ENCODE data around the gene CLEC4G.

CLEC4G gene

DNA sequence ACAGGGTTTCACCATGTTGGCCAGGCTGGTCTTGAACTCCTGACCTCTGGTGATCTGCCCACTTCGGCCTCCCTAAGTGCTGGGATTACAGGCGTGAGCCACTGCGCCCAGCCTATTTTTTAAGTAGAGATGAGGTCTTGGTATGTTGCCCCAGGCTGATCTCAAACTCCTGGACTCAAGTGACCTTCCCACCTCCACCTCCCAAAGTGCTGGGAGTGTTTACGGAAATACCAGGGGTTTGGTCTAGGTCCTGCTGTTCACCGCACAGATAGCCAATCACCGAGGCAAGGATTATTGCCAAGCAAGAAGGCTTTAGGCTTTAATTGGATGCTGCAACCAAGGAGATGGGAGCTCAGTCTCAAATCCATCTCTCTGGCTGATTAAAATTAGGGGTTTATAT lies 11.6 kb downstream of the CLEC4G start:
- no peak for DNase-seq

DNA sequence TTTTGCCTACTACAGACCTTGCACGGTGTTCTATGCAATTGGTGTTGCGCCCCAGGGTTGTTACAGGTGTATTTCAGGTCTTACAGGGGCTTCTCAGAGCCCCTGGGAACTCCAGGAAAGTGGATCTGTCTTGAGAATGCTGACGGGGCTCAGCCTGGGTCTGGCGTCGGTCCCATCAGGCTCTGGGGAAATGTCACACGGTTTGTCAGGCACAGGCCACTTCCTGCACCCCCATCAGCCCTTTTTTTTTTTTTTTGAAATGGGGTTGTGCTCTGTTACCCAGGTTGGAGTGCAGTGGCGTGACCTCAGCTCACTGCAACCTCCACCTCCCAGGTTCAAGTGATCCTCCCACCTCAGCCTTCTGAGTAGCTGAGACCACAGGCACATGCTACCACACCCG lies 13.2 kb downstream of the CLEC4G start:
- no peak for DNase-seq

DNA sequence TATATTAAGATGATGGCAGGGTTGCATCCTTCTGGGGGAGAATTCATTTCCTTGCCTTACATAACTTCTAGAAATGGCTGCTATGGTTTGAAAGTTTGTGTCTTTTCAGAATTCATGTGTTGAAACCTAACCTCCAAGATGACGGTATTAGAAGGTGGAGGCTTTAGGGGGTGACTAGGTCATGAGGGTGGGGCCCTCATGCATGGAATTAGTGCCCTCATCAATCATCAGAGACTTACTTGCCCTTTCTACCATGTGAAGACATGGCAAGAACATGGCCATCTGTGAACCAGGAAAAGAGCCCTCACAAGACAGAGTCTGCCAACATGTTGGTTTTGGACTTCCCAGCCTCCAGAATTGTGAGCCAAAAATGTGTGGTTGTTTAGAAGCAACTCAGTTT lies 15.1 kb downstream of the CLEC4G start:
- DNase-seq, result no peak

DNA sequence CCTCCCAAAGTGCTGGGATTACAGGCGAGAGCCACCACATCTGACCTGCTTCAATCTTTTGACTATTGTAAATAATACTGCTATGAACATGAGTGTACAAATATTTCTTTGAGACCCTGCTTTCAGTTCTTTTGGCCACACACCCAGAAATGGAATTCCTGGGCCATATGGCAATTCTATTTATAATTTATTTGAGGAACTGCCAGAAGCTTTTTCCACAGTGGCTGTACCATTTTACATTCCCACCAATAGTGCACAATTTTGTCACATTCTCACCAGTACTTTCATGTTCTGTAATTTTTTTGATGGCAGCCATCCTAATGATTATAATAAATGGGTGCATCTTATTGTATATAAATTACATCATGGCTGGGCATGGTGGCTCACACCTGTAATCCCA lies 16.2 kb downstream of the CLEC4G start:
- DNase-seq, result no peak

DNA sequence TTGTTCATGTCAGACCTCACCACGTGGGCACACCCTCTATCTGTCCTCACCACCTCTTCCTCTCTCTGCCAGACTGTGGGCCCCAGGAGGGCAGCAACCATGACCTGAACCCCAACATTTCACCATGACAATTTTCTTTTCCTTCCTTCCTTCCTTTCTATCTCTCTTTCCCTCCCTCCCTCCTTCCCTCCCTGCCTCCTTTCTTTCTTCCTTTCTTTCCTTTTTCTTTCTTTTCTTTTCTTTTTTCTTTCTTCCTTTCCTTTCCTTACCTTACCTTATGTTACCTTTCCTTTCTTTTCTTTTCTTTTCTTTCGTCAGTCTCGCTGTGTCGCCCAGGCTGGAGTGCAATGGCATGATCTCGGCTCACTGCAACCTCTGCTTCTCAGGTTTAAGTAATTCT lies 21.3 kb downstream of the CLEC4G start:
- no peak for DNase-seq

DNA sequence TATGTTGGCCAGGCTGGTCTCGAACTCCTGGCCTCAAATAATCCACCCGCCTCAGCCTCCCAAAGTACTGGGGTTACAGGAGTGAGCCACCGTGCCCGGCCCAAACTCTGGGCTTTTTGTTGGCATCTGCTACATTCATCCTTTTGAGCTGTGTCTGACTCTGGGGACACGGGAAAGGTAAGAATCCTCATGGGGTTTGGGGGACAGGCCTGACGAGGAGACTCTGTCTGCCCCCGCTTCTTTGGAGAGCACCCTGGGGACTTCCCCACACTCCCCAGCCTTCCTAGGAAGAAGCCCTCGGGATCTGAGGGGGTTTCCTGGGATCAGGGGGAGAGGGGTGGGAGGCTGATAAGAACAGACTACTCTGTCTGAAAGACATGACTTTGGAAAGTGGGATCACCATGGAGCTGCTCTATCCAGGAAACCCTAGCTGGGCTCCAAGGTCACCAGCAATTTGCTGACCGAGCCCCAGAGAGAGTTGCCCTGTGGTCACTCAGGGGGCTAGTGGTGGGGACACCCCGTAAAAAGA lies 21.9 kb downstream of the CLEC4G start:
- DNase-seq, result no peak

DNA sequence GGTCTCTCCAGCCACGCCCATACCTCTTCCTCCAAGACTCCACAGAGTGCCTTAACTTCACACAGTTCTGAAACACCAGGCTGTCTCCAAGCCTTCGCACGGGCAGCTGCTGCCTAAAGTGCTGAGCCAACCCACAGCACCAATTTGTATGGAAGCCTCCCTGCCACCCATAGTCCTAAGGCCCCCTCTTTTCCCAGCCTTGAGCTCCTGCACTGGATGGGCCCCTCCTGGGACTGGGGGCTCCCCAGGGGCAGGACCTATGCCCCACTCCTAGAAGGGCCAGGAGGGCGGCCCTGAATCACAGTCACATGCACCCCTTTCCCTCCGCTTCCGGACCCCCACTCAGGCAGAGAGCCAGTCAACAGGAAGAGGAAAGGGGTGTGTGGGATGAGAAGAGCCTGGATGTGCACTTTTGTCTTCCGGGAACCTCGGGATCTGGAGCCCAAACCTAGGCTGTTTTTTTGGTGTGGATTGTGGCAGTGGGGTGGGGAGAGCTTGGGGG lies 24.9 kb downstream of the CLEC4G start:
- no peak for DNase-seq

DNA sequence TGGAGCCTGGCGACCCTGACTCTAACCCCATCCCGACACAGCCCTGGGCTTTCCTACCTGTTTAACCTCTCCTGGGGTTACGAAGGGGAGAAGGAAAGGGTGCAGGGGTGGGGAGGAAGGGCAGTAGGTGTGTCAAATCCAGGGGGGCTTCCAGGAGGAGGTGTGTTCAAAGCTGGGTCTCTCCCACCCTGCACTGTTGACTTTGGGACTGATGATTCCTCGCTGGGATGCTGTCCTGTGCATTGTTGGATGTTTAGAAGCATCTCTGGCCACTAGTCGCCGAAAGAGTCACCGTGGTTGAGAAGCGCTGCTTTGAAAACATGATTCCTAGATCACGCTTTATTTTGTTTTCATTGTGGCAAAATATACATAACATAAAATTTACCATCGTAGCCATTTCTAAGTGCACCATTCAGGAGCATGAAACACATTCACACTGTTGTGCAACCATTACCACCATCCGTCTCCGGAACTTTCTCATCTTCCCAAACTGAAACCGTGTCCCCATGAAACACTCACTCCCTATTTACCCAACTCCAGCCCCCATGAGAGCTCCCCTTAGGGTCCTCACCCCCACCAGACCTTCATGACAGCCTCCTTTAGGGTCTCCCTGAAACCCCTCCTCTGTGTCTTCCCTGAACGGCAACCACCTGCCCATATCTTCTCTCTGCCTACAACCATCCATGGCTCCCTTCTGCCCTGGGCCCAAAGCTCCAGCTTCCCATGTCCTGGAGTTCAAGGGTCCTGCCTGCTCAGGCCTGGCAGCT lies 25.5 kb downstream of the CLEC4G start:
- DNase-seq, result no peak

DNA sequence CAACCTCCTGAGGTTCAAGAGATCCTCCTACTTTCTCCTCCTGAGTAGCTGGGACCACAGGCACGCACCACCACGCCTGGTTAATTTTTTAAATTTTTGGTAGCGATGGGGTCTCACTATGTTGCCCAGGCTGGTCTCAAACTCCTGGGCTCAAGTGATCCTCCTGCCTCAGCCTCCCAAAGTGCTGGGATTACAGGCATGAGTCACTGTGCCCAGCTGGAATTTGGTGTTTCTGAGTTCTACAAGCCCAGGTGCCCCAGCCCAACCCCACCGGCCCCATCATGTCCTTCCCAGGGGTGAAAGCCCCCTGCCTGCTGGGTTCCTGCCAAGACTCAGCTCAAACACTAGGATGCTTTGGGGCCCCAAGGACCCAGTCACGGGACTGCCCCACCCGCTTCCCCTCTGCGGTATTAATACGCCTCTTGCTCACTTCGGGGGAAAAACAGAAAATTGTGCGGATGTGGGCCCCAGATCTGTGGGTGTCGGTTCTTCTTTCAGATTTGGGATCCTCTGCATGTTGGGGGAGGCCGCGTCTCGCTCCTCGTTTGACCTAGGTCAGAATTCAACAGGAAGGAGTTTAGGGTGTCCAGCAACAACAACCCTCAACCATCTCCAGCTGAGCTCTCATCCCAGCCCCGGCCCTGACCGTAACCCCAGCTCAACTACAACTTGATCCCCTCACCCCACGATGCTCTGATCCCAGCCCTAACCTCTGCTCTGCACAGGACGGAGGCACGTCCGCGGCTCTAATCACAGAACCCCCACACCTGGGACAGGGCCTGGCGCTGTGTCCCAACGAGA lies 26.3 kb downstream of the CLEC4G start:
- peak; percentile 76 for DNase-seq

DNA sequence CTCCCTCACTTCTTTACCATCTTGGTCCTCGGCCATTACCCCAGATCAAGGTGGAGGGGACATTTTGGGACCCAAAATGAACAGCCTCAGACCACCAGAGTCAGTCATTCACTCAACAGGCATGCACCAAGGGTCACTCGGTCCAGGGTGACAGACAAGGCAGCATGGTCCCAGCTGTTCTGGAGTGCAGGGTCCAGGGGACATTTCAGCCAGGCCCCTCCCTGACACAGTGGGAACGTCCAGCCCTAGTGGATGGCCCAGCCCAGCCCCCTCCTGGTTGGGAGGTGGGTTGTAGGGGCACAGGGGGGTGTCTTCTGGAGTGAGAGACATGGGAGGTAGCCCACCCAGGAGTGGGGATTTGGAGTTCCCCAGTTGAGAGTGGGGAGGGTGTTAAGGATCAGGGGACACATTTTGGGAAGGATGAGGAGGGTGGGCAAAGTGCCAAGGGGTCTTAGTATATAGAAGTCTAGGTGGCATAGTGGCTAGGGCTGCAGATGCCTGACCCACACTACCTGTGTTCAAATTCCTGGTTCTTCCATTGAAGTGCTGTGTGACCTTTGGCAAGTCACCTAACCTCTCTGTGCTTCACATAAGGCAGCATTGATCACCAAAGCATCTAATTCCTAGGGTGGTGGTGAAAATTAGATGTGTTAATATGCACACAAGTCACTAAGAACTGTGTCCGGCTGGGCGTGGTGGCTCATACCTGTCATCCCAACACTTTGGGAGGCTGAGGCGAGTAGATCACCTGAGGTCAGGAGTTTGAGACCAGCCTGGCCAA lies 27.4 kb downstream of the CLEC4G start:
- no peak for DNase-seq

DNA sequence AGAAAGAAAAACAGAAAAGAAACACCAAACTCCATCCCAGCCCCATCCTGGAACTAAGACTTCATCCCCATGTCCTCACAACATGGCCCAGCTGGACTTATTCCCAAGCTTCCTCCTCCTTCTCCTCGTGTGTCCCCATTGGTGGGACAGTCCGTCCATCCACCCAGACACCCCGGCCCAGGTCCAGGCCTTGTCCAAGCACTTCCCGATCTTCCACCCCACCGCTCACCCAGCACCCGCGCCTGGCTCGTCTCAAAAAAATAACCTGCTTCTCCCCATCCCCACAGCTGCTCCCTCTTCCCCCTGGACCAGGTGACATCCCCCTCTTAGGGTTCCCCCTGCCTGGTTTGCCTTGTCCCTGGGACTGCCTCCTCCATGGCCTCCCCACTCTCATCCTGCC lies 28.6 kb downstream of the CLEC4G start:
- no peak for DNase-seq

DNA sequence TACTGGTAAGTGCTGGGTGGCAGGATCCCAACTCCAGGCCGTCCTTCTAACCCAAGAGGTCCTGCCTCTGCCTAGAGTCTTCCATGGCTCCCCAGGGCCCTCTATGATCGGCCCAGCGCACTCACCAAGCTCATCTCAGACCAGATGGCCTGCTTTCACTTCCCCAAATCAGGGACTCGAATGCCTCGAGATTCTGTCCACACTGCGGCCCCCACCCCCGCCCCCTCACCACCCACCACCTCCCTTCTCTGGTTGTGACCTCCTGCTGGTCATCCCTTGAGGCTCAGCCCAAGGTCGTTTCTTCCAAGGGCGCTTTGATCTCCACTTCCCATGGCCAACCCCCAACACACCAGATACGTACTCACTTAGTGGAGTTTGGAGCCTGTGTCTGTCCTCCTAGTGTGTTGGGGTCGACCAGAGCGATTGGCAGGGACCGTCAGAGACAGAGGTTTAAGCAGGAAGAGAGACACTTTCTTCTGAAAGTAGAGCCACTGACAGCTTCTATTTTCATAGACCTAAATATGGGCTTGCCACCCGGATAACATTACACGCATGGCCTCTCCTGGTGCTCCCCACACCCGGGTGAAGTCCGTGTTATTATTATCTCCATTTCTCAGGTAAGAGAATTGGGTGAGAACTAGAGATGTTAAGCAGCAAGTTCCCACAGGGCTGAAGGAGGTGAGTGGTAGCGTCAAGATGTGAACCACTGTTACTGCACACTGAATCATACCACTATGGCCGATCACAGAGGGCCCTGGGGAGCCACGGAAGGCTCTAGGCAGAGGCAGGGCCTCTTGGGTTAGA lies 30.1 kb downstream of the CLEC4G start, which contains the start of gene FCER2:
FCER2 (minus strand) TSS at position 478 of the 804 bp plus-strand sequence. CDS start 2,371 bp downstream, outside the sequence.
- no peak for DNase-seq

DNA sequence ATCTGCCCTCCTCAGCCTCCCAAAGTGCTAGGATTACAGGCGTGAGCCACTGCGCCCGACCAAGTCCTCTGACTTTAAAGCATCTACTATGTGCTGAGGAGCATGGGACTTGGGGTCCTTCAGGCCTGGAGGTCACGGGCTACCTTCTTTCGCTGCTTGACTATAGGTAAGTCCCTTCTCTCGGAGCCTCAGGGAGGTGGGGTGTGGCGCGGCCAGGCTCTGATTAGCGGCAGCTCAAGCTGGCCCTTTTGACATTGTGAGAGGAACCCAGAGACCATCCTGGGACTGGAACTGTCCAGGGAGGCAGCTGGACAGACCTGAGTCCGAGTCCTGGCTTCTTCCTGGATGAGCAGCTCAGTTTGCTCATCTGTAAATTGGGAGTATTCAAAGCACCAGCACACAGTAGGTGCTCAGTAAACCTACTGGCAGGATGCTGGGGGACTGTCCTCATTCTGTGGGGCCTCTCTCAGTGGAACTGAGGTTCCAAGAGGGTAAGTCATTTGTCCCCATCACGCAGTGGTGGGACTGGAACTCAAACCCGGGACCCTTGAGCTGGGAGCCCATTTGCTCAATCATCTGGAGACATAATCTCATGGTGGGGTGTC lies 30.8 kb downstream of the CLEC4G start:
- DNase-seq, result no peak

DNA sequence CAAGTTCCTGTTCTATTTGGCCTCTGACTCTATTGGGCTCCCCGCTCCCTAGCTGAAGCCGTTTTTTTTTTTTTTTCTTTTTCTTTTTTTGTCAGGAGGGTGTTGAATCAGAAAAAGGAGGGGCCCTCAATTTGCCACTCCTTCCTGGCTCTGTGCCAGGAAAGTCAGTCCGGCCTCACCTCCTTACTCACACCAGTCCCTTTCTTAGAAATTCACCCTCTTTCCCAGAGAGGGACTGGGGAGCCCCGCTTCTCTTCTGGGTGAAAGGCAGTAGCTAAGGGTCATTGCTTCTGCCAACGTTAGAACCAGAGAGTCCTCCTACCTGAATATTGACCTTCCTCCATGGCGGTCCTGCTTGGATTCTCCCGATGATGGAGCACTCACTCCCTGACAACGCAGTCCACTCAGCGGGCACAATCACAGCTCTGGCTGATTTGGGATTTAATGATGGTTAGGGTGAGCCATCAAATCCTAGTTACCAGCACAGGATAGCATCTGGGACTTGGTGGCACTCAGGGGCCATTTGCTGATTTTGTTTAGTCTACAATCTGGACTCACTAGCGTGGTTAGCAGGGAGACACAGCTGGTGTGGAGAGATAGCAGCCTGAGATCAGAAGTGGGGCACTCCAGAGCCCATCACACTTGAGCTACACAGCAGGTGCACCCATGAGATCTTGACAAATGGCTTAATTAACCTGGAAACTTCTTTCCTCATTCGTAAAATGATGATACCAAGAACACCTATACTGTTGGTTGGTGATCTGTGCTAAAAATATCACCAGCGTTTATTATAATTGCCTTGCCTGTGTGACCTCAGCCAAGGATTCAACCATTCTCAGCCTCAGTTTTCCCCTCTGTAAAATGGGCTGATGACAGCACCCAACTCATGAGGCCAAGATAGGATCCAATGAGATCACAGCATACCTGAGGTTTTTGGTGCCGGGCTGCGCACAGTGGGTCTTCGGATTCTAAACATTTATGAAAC lies 32.2 kb downstream of the CLEC4G start:
- no peak for DNase-seq

DNA sequence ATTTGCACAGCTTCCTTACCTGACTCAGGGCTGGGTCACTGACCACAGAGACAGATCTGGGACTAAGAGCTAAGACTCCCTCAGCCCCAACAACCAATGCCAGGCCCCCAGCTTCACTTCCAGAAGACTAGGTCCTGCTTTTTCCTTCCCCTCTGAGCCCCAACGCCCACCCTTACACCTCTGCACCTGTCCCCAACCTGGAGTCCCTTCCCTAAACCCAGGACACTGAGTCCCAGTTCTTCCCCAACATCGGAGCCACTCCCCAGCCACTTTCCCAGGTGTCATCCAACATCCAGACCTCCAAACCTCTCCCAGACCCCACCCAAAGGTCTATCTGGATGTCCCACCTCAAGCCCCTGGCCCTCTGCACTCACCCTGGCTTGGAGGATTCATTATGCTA lies 32.9 kb downstream of the CLEC4G start:
- no peak for DNase-seq

DNA sequence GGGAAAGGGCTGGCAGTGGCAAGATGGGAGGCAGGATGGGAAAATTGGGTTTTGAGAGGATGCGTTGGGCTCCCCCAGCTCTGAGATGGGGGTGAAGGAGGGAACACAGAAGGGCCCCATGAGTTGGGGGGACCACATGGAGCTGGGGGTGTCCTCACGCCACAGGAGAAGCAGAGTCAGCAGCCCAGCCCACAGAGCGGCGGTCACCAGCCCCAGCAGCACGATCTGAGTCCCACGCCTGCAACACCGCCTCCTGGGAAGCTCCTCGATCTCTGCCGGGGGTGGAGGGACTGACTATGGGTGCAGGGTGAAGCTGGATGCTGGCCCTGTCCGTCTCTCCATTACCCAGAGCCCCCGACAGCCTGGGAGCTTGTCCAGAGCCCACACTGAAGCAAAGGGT lies 33.3 kb downstream of the CLEC4G start:
- no peak for DNase-seq

DNA sequence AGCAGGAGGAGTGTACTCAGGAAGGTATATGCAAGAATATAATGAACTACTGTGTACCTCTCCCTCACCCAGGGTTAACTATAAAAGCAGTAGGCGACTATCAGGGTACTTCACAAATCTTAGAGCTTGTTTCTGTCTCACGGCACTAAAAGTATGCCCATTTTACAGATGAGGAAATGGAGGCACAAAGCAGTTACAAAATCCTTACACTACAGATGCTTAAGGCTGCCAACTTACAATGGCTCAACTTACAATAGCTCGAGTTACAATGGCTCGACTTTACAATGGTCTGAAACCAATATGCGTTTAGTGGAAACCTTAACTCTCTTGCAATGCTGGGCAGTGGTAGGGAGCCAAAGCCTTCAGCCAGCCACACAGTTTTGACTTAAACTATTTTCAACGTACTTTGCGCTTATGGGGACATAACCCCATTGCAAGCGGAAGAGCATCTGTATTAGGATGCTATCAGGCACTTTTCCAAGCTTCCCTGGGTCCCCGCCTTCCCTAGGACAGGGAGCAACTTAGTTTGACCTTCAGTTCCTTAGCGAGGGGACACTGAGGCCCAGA lies 34.1 kb downstream of the CLEC4G start:
- no peak for DNase-seq

DNA sequence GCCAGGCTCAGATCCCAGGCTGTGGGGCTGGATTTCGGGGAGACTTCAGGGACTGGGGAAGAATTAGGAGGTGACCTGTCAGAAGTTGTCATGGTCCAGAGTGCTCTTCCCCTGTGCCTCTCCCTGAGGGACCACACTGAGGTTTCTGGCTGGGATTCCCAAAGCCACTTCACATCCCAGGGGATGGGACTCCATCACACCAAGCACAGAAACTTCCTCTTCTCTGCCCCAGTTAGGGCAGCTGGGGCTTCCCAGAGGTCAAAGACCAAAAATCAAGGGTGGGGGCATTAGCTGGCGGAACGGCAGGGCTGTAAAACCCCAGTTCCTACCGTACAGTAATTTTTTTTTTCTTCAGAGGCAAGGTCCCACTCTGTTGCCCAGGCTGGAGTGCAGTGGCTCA lies 37.4 kb downstream of the CLEC4G start:
- DNase-seq, result no peak

DNA sequence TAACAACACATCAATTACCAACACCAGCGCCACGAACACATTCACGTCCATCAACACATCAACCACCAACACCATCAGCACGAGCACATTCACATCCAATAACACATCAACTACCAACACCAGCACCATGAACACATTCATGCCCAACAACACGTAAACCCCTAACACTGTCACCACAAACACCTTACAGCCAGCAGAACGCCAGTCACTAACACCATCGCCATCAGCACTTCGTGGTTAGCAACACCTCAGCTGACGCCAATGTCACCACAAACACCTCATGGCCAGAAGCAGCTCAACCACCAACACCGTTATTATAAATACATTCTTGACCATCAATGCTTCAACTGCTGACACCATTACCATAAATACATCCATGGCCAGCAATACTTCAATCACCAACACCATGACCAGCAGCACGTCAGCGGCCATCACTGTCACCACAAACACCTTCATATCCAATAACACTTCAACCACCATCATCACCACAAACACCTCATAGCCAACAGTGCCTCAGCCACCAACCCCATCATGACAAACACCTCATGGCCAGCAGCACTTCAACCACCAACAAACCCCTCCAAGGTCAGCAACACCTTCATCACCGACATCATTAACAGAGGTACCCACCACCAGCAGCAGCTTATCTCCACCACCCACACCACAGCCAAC lies 39.4 kb downstream of the CLEC4G start:
- DNase-seq, result no peak

DNA sequence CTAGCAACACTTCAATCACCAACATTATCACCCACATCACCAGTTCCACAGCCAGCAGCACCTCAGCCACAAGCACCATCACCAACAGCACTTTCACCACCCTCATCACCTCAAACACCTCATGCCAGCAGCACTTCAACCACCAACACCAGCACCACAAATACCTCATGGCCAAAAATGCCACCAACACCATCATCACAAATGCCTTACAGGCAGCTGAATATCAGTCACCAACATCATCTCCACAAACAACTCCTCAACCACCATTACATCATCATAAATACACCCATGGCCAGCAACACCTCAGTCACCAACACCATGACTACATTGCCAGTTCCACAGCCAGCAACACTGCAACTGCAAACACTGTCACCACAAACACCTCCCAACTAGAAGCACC lies 40.4 kb downstream of the CLEC4G start:
- no peak for DNase-seq
